Measurements from ENCODE around the gene LRRTM4. TPM values are rescaled to one million over a fixed set of nuclear protein-coding genes. Genes with fewer than 3 reads are reported as not detected.

LRRTM4 gene
- total RNA-seq, 1 experiment from 2014 or later = 12.0 TPM

DNA sequence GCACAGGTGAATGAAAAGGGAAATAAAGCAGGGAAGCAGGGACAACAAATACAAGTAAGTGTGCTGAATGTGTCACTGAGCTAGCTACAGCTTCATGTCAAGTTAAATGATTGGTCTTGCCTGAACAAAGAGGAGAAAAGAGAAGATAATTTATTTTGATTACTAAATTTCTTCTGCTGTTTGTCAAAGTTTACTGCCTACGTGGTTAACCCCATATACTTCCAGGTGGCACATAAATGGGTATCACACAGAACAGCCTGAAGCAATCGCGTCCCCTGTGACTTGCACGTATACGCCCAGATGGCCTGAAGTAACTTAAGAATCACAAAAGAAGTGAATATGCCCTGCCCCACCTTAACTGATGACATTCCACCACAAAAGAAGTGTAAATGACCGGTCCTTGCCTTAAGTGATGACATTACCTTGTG is 434.2 kb downstream of the LRRTM4 start:
- no CpG with 5 or more reads among the region's 6 CpGs for WGBS (ENCODE audit: extremely low coverage, insufficient read length, low lambda C conversion rate)
- Histone ChIP-seq H3K27me3 (ENCODE audit: insufficient read depth, low read length) (no peaks in the 10 kb centered on the region), H2BK120ac (ENCODE audit: low read depth, low read length, poor library complexity, severe bottlenecking) (no peak overlapping the region), H3K27ac (ENCODE audit: insufficient read length, low read depth, low read length) (peak overlapping the region; percentile 84), H2BK5ac (ENCODE audit: insufficient read length, low read length) (no peak overlapping the region), H3K4ac (ENCODE audit: low read depth, low read length) (no peak overlapping the region), H2AK5ac (ENCODE audit: insufficient read length, low read length) (no peak overlapping the region), H3K79me1 (ENCODE audit: insufficient read depth, low read depth, low read length, poor library complexity, severe bottlenecking) (no peaks in the 10 kb centered on the region), H3K14ac (ENCODE audit: insufficient read depth, low read length) (no peak overlapping the region), H4K91ac (ENCODE audit: insufficient read length, low read depth, low read length) (no peak overlapping the region), H3K18ac (ENCODE audit: insufficient read length, low read depth, low read length) (no peak overlapping the region), H3K79me2 (ENCODE audit: insufficient read depth, low read length) (peaks cover 16% of the 10 kb centered on the region; the same call in 1 of the 2 replicates), H2BK15ac (ENCODE audit: low read depth, low read length) (no peak overlapping the region), H3T11ph (ENCODE audit: low read length) (no peak overlapping the region), H4K20me1 (ENCODE audit: control insufficient read depth, insufficient read depth, insufficient read length) (no peaks in the 10 kb centered on the region), H3K9me3 (ENCODE audit: control insufficient read depth, low read depth, low read length) (no peaks in the 10 kb centered on the region), H3K56ac (ENCODE audit: insufficient read length, low read depth, low read length) (no peak overlapping the region), H4K5ac (ENCODE audit: insufficient read length, low read depth, low read length) (no peak overlapping the region), H3K4me1 (ENCODE audit: insufficient read depth, low read length) (peaks cover 1% of the 10 kb centered on the region; the same call in 1 of the 2 replicates), H4K8ac (replicated peaks; ENCODE audit: insufficient read length, low read depth, low read length) (no peak overlapping the region), H2BK12ac (ENCODE audit: insufficient read length, low read depth, low read length) (no peak overlapping the region), H2AFZ (ENCODE audit: low read length) (no peak overlapping the region), H2BK20ac (ENCODE audit: low read depth, low read length, poor library complexity, severe bottlenecking) (no peak overlapping the region), H3K23ac (ENCODE audit: insufficient read length, low read depth, low read length) (no peak overlapping the region), H3K23me2 (ENCODE audit: insufficient read length, low read depth, low read length, poor library complexity, severe bottlenecking) (no peaks in the 10 kb centered on the region), H3K9ac (ENCODE audit: extremely low read depth, insufficient read length, low read length) (no peak overlapping the region), H3K4me2 (ENCODE audit: insufficient read depth, insufficient read length, low read length) (peak overlapping the region; percentile 74)
- DNase-seq = peak; percentile 83
- TF ChIP-seq, protein P1, sequence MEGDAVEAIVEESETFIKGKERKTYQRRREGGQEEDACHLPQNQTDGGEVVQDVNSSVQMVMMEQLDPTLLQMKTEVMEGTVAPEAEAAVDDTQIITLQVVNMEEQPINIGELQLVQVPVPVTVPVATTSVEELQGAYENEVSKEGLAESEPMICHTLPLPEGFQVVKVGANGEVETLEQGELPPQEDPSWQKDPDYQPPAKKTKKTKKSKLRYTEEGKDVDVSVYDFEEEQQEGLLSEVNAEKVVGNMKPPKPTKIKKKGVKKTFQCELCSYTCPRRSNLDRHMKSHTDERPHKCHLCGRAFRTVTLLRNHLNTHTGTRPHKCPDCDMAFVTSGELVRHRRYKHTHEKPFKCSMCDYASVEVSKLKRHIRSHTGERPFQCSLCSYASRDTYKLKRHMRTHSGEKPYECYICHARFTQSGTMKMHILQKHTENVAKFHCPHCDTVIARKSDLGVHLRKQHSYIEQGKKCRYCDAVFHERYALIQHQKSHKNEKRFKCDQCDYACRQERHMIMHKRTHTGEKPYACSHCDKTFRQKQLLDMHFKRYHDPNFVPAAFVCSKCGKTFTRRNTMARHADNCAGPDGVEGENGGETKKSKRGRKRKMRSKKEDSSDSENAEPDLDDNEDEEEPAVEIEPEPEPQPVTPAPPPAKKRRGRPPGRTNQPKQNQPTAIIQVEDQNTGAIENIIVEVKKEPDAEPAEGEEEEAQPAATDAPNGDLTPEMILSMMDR (conservative IDR thresholded peaks at IDR 0.05) = no peak
- peak overlapping the region; percentile 99 for H3K4me3 Mint-ChIP-seq
- peak overlapping the region; percentile 99 for H3K27ac Mint-ChIP-seq
- H3K9me3 Mint-ChIP-seq = peaks cover 0 to 25% of the 10 kb centered on the region in 2 experiments; a peak in 4 of 5 replicates
- peaks cover 6% of the 10 kb centered on the region; the same call in 1 of the 2 replicates for H3K27me3 Mint-ChIP-seq (ENCODE audit: low read depth)
- H3K4me1 Mint-ChIP-seq = peaks cover 56 to 68% of the 10 kb centered on the region in 2 experiments
- H3K36me3 Mint-ChIP-seq (ENCODE audit: insufficient read depth in 1 of 3, low read depth in 3 of 3) = peaks cover 44 to 50% (median 44%) of the 10 kb centered on the region in 3 experiments
